PC-3 (cell line): ENCODE results near the gene CEBPG. TPM values are rescaled to one million over a fixed set of nuclear protein-coding genes. Genes with fewer than 3 reads are reported as not detected.

Experiments used
- ATAC-seq: fragments of 200-7000 bp; cut with Tn5 transposase; 2 replicates; pipeline ENCODE4 v1.9.1; 2020; ENCODE audit warnings: mild to moderate bottlenecking, moderate library complexity
- BruUV-seq: library from RNA; stranded (reverse); fragments of 400-500 nt; replicated peaks from 2 replicates; lab custom pipeline; 2021; lab: Mats Ljungman, UMichigan
- CTCF ChIA-PET: fragments of 300-600 bp; sonication (Branson Sonifier 250); formaldehyde crosslinking; loops from one replicate; lab custom pipeline; 2022; ENCODE audit warnings: antibody characterized with exemption; lab: Charles Lee
- POLR2A ChIA-PET: fragments of 300-600 bp; sonication (Branson Sonifier 250); formaldehyde crosslinking; loops from one replicate; lab custom pipeline; 2022; ENCODE audit warnings: antibody characterized with exemption; ENCODE audit not compliant: unreplicated experiment; lab: Charles Lee
- DNase-seq: peaks from one replicate; pipeline ENCODE4 v3.0.0-alpha.2; 2015
- H2AFZ ChIP-seq: fragments of 300-600 bp; sonication (generic); 2 replicates; pipeline ENCODE4 v1.6.0; 2016; ENCODE audit warnings: antibody characterized with exemption, low read length
- H3F3A ChIP-seq: fragments of 300-600 bp; sonication (generic); one replicate; pipeline ENCODE4 v1.6.0; 2017; ENCODE audit warnings: antibody characterized with exemption, low read length, control low read depth, mild to moderate bottlenecking; ENCODE audit not compliant: unreplicated experiment
- H3K27ac ChIP-seq: fragments of 300-600 bp; sonication (generic); 2 replicates; pipeline ENCODE4 v1.5.1; 2016; ENCODE audit warnings: mild to moderate bottlenecking, low read length
- H3K27me3 ChIP-seq: fragments of 300-600 bp; sonication (generic); 2 replicates; pipeline ENCODE4 v1.6.1; 2016; ENCODE audit warnings: low read length, mixed read lengths
- H3K36me3 ChIP-seq: fragments of 300-600 bp; sonication (generic); 2 replicates; pipeline ENCODE4 v1.6.1; 2016; ENCODE audit warnings: low read depth, mixed run types, low read length, mixed read lengths
- H3K4me1 ChIP-seq: fragments of 300-600 bp; sonication (generic); 2 replicates; pipeline ENCODE4 v1.5.1; 2016; ENCODE audit warnings: low read length; ENCODE audit not compliant: insufficient read depth
- H3K4me2 ChIP-seq: fragments of 300-600 bp; sonication (generic); 2 replicates; pipeline ENCODE4 v1.6.0; 2016; ENCODE audit warnings: low read length
- H3K4me3 ChIP-seq: fragments of 300-600 bp; sonication (generic); 2 replicates; pipeline ENCODE4 v1.5.1; 2016; ENCODE audit warnings: mild to moderate bottlenecking, low read length, mixed read lengths
- H3K79me2 ChIP-seq: fragments of 300-600 bp; sonication (generic); 2 replicates; pipeline ENCODE4 v1.6.1; 2017; ENCODE audit warnings: low read length, mixed read lengths
- H3K9ac ChIP-seq: fragments of 300-600 bp; sonication (generic); 2 replicates; pipeline ENCODE4 v1.6.0; 2016; ENCODE audit warnings: mild to moderate bottlenecking, low read length
- H3K9me2 ChIP-seq: fragments of 300-600 bp; sonication (generic); replicated peaks from 2 replicates; pipeline ENCODE4 v1.6.1; 2016; ENCODE audit warnings: mixed run types, low read length, mixed read lengths
- H3K9me3 ChIP-seq: fragments of 300-600 bp; sonication (generic); 2 replicates; pipeline ENCODE4 v1.6.1; 2016; ENCODE audit warnings: low read length, mixed read lengths
- H4K20me1 ChIP-seq: fragments of 300-600 bp; sonication (generic); 2 replicates; pipeline ENCODE4 v1.6.1; 2016; ENCODE audit warnings: low read length, mixed read lengths
- CTCF ChIP-seq: fragments of 300-600 bp; sonication (generic); conservative IDR thresholded peaks from 2 replicates; pipeline ENCODE4 v1.5.1; 2017; ENCODE audit warnings: antibody characterized with exemption, low read depth, mild to moderate bottlenecking, low read length
- EZH2 ChIP-seq: fragments of 300-600 bp; sonication (generic); IDR thresholded peaks from one replicate; pipeline ENCODE4 v1.6.1; 2017; ENCODE audit warnings: antibody characterized with exemption, mild to moderate bottlenecking, low read length; ENCODE audit not compliant: unreplicated experiment
- EZH2phosphoT487 ChIP-seq: fragments of 300-600 bp; sonication (generic); IDR thresholded peaks from 2 replicates; pipeline ENCODE4 v1.6.1; 2018; ENCODE audit warnings: mild to moderate bottlenecking, antibody characterized with exemption, low read length, borderline replicate concordance
- intact Hi-C: fragments of 100-400 bp; cut with micrococcal nuclease; formaldehyde crosslinking; loops from 2 replicates; pipeline ENCODE4 v1.9.0; 2023
- total RNA-seq: library from RNA; depleted of rRNA; stranded (reverse); fragments of >200 nt; gene quantifications from 2 replicates; pipeline ENCODE4 v1.2.3, GENCODE V29; 2014

CEBPG gene
- total RNA-seq, 1 experiment from 2014 or later: 24.6 TPM

GRCh38 chr19:33381101-33381500, 7.6 kb downstream of the CEBPG start:
- Histone ChIP-seq H3K9me3 (no peaks in the 10 kb centered on the region), H3K4me1 (peaks cover 15% of the 10 kb centered on the region), H2AFZ (no peak overlapping the region), H3K36me3 (peaks cover 7% of the 10 kb centered on the region), H3K79me2 (peaks cover 68% of the 10 kb centered on the region), H3K27ac (no peak overlapping the region), H3K9me2 (no peaks in the 10 kb centered on the region), H3F3A (no peaks in the 10 kb centered on the region), H3K4me3 (no peak overlapping the region), H3K27me3 (no peaks in the 10 kb centered on the region), H3K4me2 (no peak overlapping the region), H4K20me1 (peaks cover 43% of the 10 kb centered on the region), H3K9ac (no peak overlapping the region)
- DNase-seq (no peak), ATAC-seq (no peak)
- POLR2A ChIA-PET: interaction anchor here (0.6 kb wide), 1 partner anchor 8 kb away, joined by 4 read pairs; no protein-coding TSS in a partner anchor
- no TSS peak for BruUV-seq
- intact Hi-C loops: no loop called here
- TF ChIP-seq CTCF (no peak), EZH2phosphoT487 (no peak), EZH2 (no peak)
- CTCF ChIA-PET: no interaction called here

- Histone ChIP-seq H3K27ac (no peak overlapping the region), H3K9me2 (no peaks in the 10 kb centered on the region), H3K79me2 (peaks cover 59% of the 10 kb centered on the region), H3K9ac (no peak overlapping the region), H3K36me3 (peaks cover 7% of the 10 kb centered on the region), H3K9me3 (no peaks in the 10 kb centered on the region), H3K4me1 (peaks cover 6% of the 10 kb centered on the region), H3F3A (no peaks in the 10 kb centered on the region), H2AFZ (no peak overlapping the region), H3K4me2 (no peak overlapping the region), H3K4me3 (no peak overlapping the region), H4K20me1 (peaks cover 34% of the 10 kb centered on the region), H3K27me3 (no peaks in the 10 kb centered on the region)
- TF ChIP-seq EZH2phosphoT487: no peak
- no peak for TF ChIP-seq EZH2
- no peak for TF ChIP-seq CTCF
- POLR2A ChIA-PET: no interaction called here
- intact Hi-C loops: no loop called here
- no TSS peak for BruUV-seq
- CTCF ChIA-PET: no interaction called here
- ATAC-seq: no peak
- DNase-seq: no peak
These were observed 8.5 kb downstream of the CEBPG start for GRCh38 chr19:33382006-33382405.

GRCh38 chr19:33382982-33383381, 9.5 kb downstream of the CEBPG start:
- ATAC-seq (no peak), DNase-seq (no peak)
- TF ChIP-seq EZH2phosphoT487 (no peak), EZH2 (no peak), CTCF (no peak)
- CTCF ChIA-PET: no interaction called here
- Histone ChIP-seq H3K4me2 (no peak overlapping the region), H3K4me3 (no peak overlapping the region), H3K9me2 (no peaks in the 10 kb centered on the region), H2AFZ (no peak overlapping the region), H3K9me3 (no peaks in the 10 kb centered on the region), H3F3A (no peaks in the 10 kb centered on the region), H3K4me1 (no peaks in the 10 kb centered on the region), H3K9ac (no peak overlapping the region), H3K27me3 (no peaks in the 10 kb centered on the region), H4K20me1 (peaks cover 24% of the 10 kb centered on the region), H3K36me3 (peaks cover 7% of the 10 kb centered on the region), H3K27ac (no peak overlapping the region), H3K79me2 (peaks cover 49% of the 10 kb centered on the region)
- intact Hi-C loops: no loop called here
- BruUV-seq: no TSS peak
- POLR2A ChIA-PET: no interaction called here
